HG03442 (cell line): ENCODE results near the gene TOM1.

Experiments used
- ATAC-seq: cut with Tn5 transposase; IDR thresholded peaks from one replicate; pipeline ENCODE4 v1.9.1; 2021; ENCODE audit warnings: mild to moderate bottlenecking, moderate library complexity; ENCODE audit not compliant: unreplicated experiment

TOM1 gene

GRCh38 chr22:35299673-35300499 is at the start of gene TOM1:
TSS of gene TOM1 (plus strand) at chr22:35299894. CDS start at chr22:35299929, 35 bp downstream.
- peak; percentile 95 for ATAC-seq

GRCh38 chr22:35250156-35250555 is 49.5 kb upstream of the TOM1 start:
- ATAC-seq, result no peak

- no peak for ATAC-seq
Observed at GRCh38 chr22:35253946-35254345, 45.7 kb upstream of the TOM1 start.

- no peak for ATAC-seq
Observed at GRCh38 chr22:35257002-35257320, 42.7 kb upstream of the TOM1 start.

- ATAC-seq, result peak; percentile 87
Observed at GRCh38 chr22:35257321-35258190, 42.1 kb upstream of the TOM1 start, which contains the start of gene HMGXB4. TSS of gene HMGXB4 (plus strand) at chr22:35257493. CDS start at chr22:35262391, 4,898 bp downstream.

GRCh38 chr22:35258191-35258988 is 41.3 kb upstream of the TOM1 start:
- ATAC-seq, result no peak

GRCh38 chr22:35264986-35265385 is 34.7 kb upstream of the TOM1 start:
- no peak for ATAC-seq

- ATAC-seq, result no peak
Observed at GRCh38 chr22:35266277-35266676, 33.4 kb upstream of the TOM1 start.

GRCh38 chr22:35269630-35270029 is 30.1 kb upstream of the TOM1 start:
- ATAC-seq, result no peak

- no peak for ATAC-seq
Observed at GRCh38 chr22:35274154-35274871, 25.4 kb upstream of the TOM1 start.

GRCh38 chr22:35275580-35275979 is 24.1 kb upstream of the TOM1 start:
- ATAC-seq, result no peak

GRCh38 chr22:35276019-35276418 is 23.7 kb upstream of the TOM1 start:
- no peak for ATAC-seq

- no peak for ATAC-seq
Observed at GRCh38 chr22:35288116-35288515, 11.6 kb upstream of the TOM1 start.

- no peak for ATAC-seq
Observed at GRCh38 chr22:35292786-35293185, 6.9 kb upstream of the TOM1 start.

- ATAC-seq, result no peak
Observed at GRCh38 chr22:35296051-35296450, 3.6 kb upstream of the TOM1 start.

- no peak for ATAC-seq
Observed at GRCh38 chr22:35299217-35299672, 449 bp upstream of the TOM1 start.

GRCh38 chr22:35301372-35301874 is 1.7 kb downstream of the TOM1 start:
- no peak for ATAC-seq

GRCh38 chr22:35303029-35303624 is 3.4 kb downstream of the TOM1 start:
- ATAC-seq, result no peak

GRCh38 chr22:35305525-35306070 is 5.9 kb downstream of the TOM1 start:
- ATAC-seq, result no peak
